ENCODE results near the gene CHID1.

DNA sequence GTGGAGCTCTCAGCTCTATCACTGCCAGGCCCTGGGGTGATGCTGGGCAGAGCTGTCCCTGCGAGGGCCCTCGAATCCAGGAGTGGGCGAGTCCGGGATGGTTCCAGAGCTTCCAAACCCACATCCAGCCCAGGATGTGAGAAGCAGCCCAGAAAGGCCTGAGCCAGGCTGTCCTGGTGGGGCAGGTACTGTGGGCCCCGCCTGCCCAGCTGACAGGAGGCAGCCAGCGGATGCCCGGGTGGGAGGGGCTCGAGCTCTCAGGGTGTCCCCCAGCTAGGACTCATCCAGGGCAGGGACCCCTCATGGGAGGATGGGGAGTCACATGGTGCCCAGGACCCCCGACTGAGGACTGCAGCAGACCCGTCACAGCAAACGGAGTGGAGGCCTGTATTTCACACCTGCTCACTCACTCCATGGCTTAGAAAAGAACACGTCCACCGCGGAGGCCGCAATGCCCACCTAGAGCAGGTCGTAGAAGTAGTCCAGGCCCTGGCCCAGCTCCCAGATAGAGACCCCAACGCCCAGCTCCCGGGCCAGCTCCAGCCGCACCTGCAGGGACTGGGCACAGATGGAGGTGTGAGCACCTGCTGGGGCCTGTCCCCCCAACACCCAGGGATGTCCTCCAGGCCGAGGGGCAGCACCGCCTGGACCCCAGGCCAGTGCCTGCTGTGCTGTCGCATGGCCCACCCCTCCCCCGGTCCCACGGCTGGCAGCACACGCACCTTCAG, 41.0 kb downstream of the CHID1 start:
- TF ChIP-seq, protein P1, sequence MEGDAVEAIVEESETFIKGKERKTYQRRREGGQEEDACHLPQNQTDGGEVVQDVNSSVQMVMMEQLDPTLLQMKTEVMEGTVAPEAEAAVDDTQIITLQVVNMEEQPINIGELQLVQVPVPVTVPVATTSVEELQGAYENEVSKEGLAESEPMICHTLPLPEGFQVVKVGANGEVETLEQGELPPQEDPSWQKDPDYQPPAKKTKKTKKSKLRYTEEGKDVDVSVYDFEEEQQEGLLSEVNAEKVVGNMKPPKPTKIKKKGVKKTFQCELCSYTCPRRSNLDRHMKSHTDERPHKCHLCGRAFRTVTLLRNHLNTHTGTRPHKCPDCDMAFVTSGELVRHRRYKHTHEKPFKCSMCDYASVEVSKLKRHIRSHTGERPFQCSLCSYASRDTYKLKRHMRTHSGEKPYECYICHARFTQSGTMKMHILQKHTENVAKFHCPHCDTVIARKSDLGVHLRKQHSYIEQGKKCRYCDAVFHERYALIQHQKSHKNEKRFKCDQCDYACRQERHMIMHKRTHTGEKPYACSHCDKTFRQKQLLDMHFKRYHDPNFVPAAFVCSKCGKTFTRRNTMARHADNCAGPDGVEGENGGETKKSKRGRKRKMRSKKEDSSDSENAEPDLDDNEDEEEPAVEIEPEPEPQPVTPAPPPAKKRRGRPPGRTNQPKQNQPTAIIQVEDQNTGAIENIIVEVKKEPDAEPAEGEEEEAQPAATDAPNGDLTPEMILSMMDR (IDR thresholded peaks at IDR 0.05) = no peak
- TF ChIP-seq POLR2A (IDR thresholded peaks at IDR 0.05) = no peak

Data from tibial nerve (tissue), 3 donors.